Measurements from ENCODE around the gene TRUB2.

The TRUB2 gene, protein sequence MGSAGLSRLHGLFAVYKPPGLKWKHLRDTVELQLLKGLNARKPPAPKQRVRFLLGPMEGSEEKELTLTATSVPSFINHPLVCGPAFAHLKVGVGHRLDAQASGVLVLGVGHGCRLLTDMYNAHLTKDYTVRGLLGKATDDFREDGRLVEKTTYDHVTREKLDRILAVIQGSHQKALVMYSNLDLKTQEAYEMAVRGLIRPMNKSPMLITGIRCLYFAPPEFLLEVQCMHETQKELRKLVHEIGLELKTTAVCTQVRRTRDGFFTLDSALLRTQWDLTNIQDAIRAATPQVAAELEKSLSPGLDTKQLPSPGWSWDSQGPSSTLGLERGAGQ

DNA sequence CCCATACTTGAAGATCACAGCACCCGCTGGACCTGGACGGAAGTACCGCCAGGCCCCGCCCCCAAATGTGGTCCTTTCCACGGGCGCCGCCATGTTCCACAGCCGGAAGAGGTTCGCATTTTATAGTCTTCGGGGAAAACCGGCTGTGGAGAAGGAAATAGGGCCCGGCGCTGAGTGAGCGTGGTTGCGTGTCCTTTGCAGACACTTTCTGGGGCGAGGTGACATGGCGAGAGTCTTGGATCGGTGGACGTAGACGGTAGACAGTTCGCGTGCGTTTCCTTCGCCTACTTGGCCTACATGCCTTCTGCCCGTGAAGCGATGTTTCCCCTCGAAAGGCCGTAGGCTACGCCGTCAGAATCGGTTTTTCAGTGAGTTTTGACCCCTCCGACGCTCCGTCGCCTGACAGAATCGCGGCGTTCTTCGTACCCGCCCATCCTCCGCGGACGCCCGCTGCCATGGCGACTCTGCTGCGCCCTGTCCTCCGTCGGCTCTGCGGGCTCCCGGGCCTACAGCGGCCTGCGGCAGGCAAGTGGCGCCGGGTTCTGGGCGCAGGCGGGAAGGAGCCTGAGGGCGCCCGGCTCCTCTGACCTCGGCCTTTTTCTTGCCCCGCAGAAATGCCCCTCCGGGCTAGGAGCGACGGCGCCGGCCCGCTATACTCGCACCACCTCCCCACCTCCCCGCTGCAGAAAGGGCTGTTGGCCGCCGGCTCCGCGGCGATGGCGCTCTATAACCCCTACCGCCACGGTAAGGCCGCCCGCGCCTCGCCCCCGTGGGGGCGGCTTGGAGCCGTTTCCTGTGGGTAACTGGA, at the start of gene TRUB2, which contains the start of gene COQ4:
TRUB2 (minus strand) TSS at position 44 of the 808 bp plus-strand sequence; CDS start at position 5, 39 bp downstream.
COQ4 (plus strand) TSS at position 436 of the 808 bp plus-strand sequence; CDS start at position 456, 20 bp downstream.
- peak; percentile 94 for DNase-seq

DNA sequence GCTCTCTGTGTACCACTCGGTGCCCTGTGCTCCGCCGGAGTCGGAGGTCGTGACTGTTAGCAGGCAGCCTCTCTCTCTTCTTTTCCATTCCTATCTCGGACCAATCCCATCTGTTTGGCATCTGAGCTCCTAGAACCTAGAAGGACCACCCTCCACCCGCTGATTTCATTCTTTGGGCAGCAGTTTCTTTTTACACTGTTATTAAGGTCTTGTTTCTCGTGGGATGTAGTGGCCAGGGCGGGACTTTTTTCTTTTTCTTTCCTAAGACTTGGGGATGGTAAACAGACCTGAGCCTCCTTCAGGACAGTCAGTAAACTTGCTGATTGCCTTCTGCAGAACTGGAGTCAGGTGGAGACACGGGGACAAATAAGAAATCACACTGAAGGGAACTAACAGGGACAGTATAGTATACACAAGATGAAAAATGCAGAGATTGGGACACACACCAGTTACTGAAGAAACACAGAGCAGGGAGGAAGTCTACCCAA, 49.4 kb upstream of the TRUB2 start:
- no peak for DNase-seq

DNA sequence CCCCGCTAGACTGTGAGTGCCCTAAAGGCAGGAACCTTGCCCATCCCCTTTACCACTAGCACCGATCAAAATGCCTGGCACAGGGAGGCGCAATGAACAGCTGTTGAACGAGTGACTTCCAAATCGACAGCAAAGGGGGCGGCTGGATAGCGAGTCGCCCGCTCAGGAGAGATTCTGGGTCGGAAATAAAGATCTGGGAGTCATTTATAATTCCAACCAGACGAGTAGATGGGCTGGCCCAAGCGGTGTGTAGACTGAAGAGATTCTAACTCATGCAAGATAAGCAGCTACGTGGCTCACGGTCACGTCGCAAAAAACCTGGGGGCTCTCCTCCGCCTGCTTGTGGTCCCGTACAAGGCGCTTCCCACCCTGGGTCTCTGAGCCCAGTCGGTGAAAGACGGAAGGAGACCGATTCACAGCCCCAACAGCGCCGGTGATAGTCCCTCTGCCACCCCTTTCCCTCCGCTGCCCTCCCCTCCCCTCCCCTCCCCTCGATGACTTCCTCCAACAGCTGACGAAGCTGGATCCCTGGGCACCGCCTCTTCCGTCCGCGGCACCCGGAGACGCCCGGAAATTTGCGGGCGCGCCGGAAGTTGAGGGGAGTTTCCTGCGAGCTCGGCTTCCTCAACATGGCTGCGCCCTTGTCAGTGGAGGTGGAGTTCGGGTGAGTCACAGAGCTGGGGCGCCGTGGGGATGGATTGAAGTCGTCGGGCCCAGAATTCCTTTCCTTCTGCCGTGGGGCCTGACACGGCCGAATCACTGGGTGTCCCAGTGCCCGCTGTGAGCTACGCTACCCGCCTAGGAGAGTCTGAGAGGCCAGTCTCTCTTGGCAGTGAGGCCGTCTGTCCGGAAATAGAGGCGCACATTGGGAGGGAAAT, 48.7 kb upstream of the TRUB2 start, which contains the start of gene URM1:
URM1 (plus strand) TSS at position 623 of the 878 bp plus-strand sequence; CDS start at position 630, 7 bp downstream.
- DNase-seq = peak; percentile 97

DNA sequence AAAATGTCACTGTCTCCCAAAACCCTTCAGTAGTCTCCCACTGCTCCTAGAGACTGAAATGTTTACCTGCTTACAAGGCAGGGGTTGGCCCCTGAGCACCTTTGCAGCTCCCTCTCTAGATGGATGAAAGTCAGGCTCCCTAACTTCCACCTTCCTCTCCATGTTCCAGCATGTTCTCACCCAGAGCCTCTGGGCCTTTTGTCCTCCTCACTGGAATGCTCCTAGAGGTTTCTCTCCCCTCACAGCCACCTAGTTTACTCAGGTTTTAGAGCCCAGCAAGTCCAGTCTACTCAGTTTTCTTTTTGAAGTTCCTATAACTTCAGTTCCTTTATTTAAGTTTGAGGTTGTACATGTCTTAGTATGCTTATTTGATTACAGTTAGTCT, 48.1 kb upstream of the TRUB2 start:
- DNase-seq = no peak

DNA sequence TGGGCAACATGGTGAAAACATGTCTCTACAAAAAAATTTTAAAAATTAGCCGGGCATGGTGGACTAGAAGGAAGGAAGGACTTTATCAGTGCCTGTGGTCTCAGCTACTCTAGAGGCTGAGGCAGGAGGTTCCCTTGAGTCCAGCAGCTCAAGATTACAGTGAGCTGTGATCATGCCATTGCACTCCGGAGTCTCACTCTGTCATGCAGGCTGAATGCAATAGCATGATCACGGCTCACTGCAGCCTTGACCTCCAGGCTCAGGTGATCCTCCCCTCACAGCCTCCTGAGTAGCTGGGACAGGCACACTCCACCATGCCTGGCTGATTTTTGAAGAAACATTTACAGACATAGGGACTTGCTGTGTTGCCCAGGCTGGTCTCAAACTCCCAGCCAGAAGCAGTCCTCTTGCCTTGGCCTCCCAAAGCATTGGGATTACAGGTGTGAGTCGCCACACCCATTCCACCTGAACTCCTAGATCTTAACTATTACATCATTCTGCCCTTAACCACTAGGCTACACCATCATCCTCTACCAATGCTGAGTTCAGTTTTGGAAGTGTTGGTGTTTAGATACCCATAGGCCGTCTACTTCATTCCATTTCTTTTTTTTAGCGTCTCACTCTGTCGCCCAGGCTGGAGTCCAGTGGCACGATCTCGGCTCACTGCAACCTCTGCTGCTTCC, 46.9 kb upstream of the TRUB2 start:
- DNase-seq = no peak

DNA sequence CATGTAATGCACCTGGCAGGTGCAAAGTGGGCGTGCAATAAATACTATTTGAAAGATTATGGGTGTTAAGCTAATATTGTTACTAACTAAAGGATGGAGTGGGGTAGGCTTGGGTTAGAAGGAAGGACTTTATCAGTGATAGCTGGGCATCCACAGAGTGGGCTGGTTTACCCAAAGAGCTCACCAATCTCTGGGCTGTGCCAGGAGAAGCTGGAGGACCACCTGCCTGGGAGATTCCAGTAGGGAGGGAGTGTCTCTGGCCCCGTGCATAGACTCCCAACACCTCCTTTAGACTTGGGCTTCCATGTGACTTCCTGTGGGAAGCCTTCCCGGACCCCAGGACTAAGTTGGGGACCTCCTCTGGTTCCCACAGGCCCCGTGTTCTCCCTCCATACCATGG, 43.3 kb upstream of the TRUB2 start:
- DNase-seq = no peak

DNA sequence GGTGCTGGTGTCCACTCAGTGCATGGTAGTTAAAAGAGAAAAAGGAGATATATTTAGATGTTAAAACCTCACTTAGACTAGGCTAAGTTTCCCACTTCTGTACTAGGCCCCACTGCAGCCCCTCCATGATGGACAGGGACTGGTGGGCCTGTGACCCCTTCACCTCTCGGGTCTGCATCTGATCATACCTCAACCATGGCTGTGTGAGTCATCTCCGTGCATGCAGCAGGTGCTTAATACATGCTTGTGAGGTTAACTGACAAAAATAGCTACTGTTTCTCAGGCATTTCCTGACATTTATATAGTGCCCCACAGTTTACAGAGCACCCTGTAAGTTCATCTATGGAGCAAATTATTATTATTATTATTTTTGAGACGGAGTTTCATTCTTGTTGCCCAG, 40.5 kb upstream of the TRUB2 start:
- no peak for DNase-seq

DNA sequence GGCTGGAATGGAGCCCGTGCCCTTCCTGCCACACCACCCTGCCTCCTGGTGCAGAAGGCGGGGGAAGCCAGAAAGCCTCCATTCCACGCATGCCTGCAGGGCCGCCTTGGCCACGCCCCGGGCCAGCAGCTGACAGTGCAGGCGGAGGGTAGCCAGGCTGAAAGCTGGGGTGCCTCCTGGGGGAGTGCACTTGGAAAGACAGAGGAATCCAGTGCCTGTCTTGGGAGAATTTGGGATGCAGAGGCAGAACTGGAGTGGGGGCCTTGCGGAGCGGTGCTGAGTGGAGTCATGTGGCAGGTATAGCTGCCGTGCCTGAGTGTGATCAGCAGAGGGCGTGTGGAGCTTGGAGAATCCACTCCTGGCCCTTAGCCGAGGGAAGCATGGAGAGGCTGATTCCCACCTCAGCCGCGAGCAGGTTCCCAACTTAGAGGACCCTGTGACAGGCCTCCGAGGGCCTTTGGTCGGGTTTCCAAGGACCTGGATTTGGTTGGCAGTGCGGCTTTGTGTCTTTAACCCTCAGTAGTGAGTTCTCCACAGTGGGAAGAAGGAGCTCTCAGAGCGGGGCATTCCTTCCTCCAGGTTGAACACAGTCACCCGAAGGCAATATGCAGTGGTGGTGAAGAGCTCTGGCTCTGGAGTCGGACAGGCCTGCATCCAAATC, 39.9 kb upstream of the TRUB2 start:
- DNase-seq = peak; percentile 75

DNA sequence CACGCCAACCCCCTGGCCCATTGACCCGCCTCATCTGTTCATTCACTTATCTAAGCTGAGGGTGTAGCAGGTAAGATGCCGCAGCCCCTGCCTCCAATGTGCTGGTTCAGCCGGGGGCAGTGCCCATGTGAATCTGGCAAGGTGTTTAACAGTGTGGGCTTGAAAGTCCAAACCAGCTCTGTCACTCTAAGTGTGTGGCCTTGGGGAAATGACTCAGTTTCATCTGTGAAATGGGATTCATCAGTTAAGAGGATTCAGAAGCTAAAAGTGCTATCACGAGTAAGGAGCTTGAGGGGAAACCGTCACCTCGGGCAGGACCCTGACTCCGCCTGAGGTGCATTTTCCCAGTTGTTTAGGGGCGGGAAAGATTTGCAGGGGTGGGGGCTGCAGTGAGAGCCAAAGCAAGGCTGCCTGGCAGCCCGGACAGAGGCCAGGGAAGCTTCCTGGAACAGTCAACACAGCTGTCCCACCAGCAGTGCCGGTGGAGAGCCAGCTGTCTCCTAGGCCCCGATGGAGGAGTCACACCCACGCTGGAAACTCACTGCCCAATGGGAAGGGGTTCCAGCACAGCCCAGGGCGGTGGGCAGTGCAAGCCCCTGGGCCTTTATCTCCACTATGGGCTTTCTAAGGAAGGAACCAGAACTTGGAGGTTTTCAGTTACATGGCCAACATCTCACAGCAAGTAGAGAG, 39.2 kb upstream of the TRUB2 start:
- no peak for DNase-seq

DNA sequence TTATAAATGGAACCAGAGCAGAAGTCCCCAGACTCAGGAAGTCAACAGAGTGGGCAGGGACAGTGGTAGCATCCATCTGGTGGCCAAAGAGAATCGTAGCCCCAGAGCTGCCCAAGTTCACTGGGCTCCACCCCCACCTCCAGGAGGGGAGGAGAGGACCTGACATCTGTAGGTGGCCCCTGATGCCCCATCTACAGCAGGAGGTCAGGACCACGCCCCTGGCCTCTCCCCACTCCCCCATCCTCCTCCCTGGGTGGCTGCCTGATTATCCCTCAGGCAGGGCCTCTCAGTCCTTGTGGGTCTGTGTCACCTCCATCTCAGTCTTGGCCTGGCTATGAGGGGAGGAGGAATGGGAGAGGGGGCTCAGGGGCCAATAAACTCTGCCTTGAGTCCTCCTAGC, 38.6 kb upstream of the TRUB2 start:
- DNase-seq = no peak

DNA sequence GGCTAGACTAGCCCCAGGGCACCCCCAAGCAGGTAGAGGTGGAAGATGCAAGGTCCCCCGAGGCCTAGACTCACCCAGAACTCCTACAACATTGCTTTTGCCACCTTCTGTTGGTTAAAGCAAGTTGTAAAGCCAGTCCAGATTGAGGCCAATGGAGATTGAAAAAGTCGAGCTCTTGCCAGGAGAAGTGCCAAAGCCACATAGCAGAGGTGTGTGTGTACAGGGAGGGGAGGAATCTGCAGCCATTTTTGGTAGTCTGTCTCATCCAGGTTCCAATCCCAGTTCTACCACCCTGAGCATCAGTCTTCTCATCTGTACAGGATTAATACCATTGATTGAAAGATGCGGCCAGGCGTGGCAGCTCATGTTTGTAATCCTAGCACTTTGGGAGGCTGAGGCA, 36.6 kb upstream of the TRUB2 start:
- DNase-seq = no peak

DNA sequence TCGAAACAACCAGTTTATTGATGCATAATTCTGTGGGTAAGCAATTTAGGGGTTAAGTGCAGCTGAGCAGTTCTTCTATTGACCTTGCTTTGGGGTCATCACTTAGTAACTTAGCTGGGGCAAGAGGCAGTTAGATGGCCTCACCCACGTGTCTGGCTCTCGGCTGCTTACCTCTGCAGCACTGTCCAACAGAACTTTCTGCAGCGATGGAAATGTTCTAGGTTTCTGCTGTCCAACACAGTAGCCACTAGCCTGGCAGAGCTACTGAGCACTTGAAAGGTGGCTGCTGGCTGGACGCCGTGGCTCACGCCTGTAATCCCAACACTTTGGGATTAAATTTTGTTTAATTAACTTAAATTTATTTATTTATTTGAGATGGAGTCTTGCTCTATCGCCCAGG, 35.8 kb upstream of the TRUB2 start:
- DNase-seq = no peak

DNA sequence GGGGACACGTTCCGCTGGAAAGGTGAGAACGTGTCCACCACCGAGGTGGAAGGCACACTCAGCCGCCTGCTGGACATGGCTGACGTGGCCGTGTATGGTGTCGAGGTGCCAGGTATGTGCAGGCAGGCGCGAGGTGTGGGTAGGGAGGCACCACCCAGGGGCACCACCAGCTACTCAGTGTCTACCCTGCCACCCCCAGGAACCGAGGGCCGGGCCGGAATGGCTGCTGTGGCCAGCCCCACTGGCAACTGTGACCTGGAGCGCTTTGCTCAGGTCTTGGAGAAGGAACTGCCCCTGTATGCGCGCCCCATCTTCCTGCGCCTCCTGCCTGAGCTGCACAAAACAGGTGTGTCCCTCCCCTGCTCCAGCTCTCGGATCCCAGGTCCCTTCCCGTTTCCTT, 33.2 kb upstream of the TRUB2 start:
- DNase-seq = no peak

DNA sequence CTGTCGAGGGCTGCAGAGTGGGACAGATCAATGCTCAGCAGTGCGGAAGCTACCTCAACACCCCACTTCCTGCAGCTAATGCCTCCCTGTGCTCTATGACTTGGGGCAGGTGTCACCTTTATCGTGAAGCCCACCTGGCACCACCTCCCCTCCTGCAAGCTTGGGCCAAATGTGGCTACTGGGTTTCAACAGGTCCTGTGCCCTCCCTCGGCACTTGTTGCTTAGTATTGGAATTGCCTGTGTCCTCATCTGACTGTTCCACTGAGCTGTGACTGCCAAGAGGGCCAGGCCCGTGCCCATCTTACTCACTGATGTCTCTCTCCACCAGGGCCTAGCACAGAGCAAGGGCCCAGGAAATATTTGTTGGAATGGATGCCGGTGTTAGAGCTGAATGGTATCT, 27.5 kb upstream of the TRUB2 start:
- DNase-seq = no peak

DNA sequence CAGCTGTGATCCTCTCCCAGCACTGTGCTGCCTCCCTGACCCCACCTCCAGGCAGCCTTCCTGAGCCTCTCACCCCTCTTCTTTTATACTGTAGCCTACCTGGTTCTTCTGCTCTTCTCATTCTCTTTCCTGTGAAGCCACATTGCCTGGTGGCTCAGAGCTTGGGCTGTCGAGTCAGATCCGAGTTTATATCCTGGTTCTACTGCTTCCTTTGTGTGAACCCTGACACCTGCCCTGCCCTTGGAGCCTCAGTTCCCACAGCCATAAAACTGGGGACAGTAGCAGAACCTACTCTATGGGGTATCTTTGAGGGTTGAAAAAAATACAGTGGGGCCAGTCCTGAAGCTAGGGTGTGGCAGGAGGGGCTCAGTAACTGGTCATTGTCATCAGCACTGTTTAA, 26.9 kb upstream of the TRUB2 start:
- no peak for DNase-seq

DNA sequence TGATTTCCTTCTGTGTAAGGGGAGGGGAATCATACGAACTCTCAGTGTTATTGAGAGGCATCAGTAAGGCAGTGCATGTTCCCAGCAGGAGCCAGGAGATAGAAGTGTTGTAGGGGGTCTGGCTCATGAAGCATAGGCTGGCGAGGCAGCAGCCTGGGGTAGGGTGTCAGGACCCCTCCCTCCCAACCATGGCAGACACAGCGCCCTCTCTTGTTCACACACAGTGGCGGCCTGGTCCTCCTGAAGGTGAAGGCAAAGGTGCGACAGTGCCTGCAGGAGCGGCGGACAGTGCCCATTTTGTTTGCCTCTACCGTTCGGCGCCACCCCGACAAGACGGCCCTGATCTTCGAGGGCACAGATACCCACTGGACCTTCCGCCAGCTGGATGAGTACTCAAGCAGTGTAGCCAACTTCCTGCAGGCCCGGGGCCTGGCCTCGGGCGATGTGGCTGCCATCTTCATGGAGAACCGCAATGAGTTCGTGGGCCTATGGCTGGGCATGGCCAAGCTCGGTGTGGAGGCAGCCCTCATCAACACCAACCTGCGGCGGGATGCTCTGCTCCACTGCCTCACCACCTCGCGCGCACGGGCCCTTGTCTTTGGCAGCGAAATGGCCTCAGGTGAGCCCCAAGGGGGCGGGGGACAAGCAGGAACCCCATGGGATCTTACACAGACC, 22.8 kb upstream of the TRUB2 start:
- no peak for DNase-seq

DNA sequence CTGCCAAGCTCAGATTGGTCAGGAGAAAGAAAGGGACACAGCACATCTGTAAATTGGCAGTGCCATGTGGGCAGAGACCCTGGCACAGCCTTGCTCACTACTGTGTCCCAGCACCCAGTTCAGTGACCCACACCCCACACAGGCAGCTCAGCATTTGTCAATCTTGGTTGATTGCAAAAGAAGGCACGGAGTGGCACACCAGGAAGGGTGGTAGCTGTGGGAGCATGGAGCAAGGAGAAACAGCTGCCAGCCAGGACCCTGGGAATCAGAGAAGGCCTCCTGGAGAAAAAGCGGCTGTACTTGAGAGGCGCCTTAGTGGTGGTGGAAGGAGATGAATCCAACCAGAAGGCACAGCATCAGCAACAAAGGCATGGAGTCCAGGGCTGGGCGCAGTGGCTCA, 21.6 kb upstream of the TRUB2 start:
- no peak for DNase-seq

DNA sequence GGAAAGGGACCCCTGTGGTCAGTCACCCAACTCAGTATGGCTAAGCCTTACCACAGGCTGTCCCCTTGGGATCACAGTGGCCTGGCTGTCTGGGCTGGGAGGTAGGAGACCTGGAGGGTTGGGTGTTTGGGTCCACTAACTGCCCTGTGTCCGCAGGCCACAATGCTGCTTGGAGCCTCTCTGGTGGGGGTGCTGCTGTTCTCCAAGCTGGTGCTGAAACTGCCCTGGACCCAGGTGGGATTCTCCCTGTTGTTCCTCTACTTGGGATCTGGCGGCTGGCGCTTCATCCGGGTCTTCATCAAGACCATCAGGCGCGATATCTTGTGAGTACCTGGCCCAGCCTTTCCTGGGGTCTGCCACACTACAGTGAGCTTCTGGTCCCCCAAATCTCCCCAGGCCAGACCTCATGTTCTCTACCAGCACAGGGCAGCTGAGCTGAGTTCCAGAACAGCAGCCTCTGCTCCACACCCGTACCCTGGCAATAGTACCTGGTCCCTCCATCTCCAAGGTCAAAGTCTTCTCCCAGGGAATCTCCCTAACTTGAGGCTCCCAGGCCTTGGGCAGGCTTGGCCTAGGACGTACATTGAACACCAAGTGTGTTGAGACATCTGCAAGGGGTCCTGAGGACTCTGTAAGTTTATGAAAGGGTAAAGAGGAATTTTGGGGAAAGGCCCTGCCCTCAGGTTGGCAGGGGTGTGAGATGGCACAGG, 20.9 kb upstream of the TRUB2 start:
- DNase-seq = no peak

DNA sequence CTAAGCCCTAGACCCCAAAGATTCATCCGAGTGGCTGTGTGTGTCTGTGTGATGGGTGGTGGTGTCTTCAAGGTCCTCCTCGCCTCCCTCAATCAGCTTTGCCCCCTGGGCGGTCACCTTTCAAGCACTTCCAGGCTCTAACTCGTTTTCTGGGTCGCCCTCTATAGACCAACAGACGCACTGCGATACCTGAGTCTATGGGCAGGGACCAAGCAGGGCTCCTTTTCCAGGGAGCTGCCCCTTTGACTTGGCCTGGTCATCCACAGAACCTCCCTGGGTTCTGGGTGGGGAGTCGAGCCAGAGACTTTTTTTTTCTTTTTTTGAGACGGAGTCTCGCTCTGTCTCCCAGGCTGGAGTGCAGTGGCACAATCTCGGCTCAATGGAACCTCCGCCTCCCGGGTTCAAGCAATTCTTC, 19.2 kb upstream of the TRUB2 start:
- DNase-seq = peak; percentile 85

Measured in activated CD4-positive, alpha-beta T cell treated with anti-CD3 and anti-CD28 coated beads, Interleukin-2, amount 50 U/mL, for 16 hours (primary cell).